Gastroesophageal sphincter (tissue), 3 donors: ENCODE results near the gene BCL2L1.

Source experiments
- POLR2A ChIP-seq, 2 donors: fragments of 450-650 bp; IDR thresholded peaks; one replicate each; pipeline ENCODE4 v1.6.1; 2017; ENCODE audit warnings: antibody characterized with exemption in 2 of 2, mild to moderate bottlenecking in 2 of 2, moderate library complexity in 1 of 2
- POLR2AphosphoS5 ChIP-seq: sonication (generic); formaldehyde crosslinking; IDR thresholded peaks from one replicate; pipeline ENCODE4 v1.6.1; 2017; ENCODE audit warnings: antibody characterized with exemption
- TF ChIP-seq, protein P1 (sequence below), 4 experiments: fragments of 200-600 bp in 2 of 4; fragments of 450-650 bp in 2 of 4; sonication (generic) in 1 of 4; IDR thresholded peaks; one replicate each; pipeline ENCODE4 v1.5.1; 2017 to 2019; ENCODE audit warnings: antibody characterized with exemption in 4 of 4, mild to moderate bottlenecking in 2 of 4, moderate library complexity in 2 of 4

DNA sequence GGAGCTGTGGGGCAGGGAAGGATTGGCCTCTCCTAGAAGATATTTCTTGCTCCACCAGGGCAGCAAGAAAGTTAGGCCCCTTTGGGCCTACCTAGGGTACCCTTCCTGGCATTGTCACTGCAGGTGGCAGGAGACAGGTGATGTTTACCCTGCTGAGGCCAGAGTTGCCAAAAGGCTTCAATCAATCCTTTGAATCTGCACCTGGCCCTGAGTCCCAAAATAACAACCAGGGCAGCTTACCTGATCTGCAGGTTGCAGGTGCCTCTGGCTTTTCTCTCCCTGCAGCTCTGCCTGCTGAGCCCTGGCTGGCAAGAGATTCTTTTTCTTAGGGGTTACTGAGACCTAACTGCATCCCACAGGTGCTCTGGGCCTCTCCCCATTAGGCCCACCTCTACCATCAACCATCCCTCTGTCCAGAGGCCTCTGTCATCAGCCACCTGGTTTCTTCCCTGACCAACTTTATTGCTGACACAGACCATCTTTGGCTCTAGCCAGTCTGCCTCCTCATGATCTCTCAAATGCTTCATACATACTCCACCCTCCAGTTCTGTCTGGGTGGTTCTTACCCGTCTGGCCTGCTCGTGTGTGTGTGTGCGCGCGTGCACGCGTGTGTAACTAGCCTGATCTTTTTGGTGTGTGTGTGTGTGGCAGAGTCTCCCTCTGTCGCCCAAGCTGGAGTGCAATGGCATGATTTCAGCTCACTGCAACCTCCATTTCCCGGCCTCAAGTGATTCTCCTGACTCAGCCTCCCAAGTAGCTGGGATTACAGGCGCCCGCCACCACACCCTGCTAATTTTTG lies 13.7 kb downstream of the BCL2L1 start:
- TF ChIP-seq, protein P1, sequence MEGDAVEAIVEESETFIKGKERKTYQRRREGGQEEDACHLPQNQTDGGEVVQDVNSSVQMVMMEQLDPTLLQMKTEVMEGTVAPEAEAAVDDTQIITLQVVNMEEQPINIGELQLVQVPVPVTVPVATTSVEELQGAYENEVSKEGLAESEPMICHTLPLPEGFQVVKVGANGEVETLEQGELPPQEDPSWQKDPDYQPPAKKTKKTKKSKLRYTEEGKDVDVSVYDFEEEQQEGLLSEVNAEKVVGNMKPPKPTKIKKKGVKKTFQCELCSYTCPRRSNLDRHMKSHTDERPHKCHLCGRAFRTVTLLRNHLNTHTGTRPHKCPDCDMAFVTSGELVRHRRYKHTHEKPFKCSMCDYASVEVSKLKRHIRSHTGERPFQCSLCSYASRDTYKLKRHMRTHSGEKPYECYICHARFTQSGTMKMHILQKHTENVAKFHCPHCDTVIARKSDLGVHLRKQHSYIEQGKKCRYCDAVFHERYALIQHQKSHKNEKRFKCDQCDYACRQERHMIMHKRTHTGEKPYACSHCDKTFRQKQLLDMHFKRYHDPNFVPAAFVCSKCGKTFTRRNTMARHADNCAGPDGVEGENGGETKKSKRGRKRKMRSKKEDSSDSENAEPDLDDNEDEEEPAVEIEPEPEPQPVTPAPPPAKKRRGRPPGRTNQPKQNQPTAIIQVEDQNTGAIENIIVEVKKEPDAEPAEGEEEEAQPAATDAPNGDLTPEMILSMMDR (IDR thresholded peaks at IDR 0.05), result no peak
- no peak for TF ChIP-seq POLR2A (IDR thresholded peaks at IDR 0.05)
- no peak for TF ChIP-seq POLR2AphosphoS5
